HCT116 (cell line): Measurements from ENCODE around the gene NXPH1.

Experiments
- CEBPB ChIP-seq: IDR thresholded peaks from 2 replicates; pipeline ENCODE4 v1.6.1; 2012; ENCODE audit warnings: low read depth
- CTCF ChIP-seq, 3 experiments: fragments of 200-600 bp in 1 of 3; sonication (generic) in 1 of 3; IDR thresholded peaks in 2 of 3; conservative IDR thresholded peaks in 1 of 3; 2 replicates each; pipeline ENCODE4 v1.5.1; 2012 to 2017; ENCODE audit warnings: low read depth in 2 of 3, low read length in 2 of 3, antibody characterized with exemption in 1 of 3, borderline replicate concordance in 1 of 3, control low read depth in 1 of 3, mild to moderate bottlenecking in 1 of 3, mixed read lengths in 1 of 3, mixed run types in 1 of 3, moderate library complexity in 1 of 3; ENCODE audit not compliant: insufficient read depth in 1 of 3
- EGR1 ChIP-seq: IDR thresholded peaks from 2 replicates; pipeline ENCODE4 v1.6.1; 2012; ENCODE audit warnings: low read depth
- EZH2 ChIP-seq: fragments of 200-600 bp; sonication (generic); IDR thresholded peaks from 2 replicates; pipeline ENCODE4 v1.6.1; 2017; ENCODE audit warnings: antibody characterized with exemption, mixed run types
- EZH2phosphoT487 ChIP-seq: fragments of 200-600 bp; IDR thresholded peaks from 2 replicates; pipeline ENCODE4 v1.6.1; 2018; ENCODE audit warnings: antibody characterized with exemption, borderline replicate concordance
- FOSL1 ChIP-seq: IDR thresholded peaks from 2 replicates; pipeline ENCODE4 v1.6.1; 2012; ENCODE audit warnings: low read depth
- MAX ChIP-seq: IDR thresholded peaks from 2 replicates; pipeline ENCODE4 v1.6.1; 2012
- POLR2A ChIP-seq: IDR thresholded peaks from 2 replicates; pipeline ENCODE4 v1.7.0; 2011; ENCODE audit warnings: borderline replicate concordance; ENCODE audit not compliant: insufficient read depth, insufficient read length; ENCODE audit errors: extremely low read depth
- RAD21 ChIP-seq: IDR thresholded peaks from 2 replicates; pipeline ENCODE4 v1.6.1; 2012; ENCODE audit warnings: low read depth, mild to moderate bottlenecking
- SP1 ChIP-seq: IDR thresholded peaks from 2 replicates; pipeline ENCODE4 v1.6.1; 2012; ENCODE audit warnings: low read depth
- TCF7L2 ChIP-seq: IDR thresholded peaks from 2 replicates; pipeline ENCODE4 v1.7.0; 2011; ENCODE audit warnings: borderline replicate concordance, inconsistent platforms; ENCODE audit not compliant: insufficient read depth, insufficient read length; ENCODE audit errors: extremely low read depth
- YY1 ChIP-seq: IDR thresholded peaks from 2 replicates; pipeline ENCODE4 v1.6.1; 2011; ENCODE audit warnings: low read length, low read depth, moderate library complexity, mild to moderate bottlenecking; ENCODE audit not compliant: insufficient replicate concordance; ENCODE audit errors: extremely low read depth
- ZFX ChIP-seq: fragments of 450-650 bp; IDR thresholded peaks from 2 replicates; pipeline ENCODE4 v1.6.1; 2017

GRCh38 chr7:8669501-8669851, 236.1 kb downstream of the NXPH1 start:
- TF ChIP-seq SP1 (no peak), CTCF (IDR thresholded peaks at IDR 0.05 in 2 of 3, conservative IDR thresholded peaks at IDR 0.05 in 1 of 3; ENCODE audit: borderline replicate concordance in 1 of 3, insufficient read depth in 1 of 3, low read depth in 2 of 3, low read length in 2 of 3) (no peak), FOSL1 (no peak), POLR2A (no peak), TCF7L2 (no peak), RAD21 (no peak), CEBPB (no peak), EZH2phosphoT487 (no peak), YY1 (no peak), MAX (no peak), EGR1 (no peak), ZFX (no peak), EZH2 (no peak)
